Epithelial cell of prostate (primary cell): ENCODE data around the gene DTNA.
"Not testable (repeated sequence)": the region's sequence is repeated elsewhere in the genome, so short reads cannot be mapped to it uniquely, and the experiment has no call there.

ENCODE experiments used
- DNase-seq: peaks from one replicate; pipeline ENCODE4 v3.0.0-alpha.2; 2011; ENCODE audit warnings: low read depth, low spot score
- H3K27ac ChIP-seq: fragments of 450-650 bp; 2 replicates; pipeline ENCODE4 v1.5.1; 2017; ENCODE audit warnings: mild to moderate bottlenecking

DTNA gene

GRCh38 chr18:34709750-34710441 is at the start of gene DTNA:
TSS of gene DTNA (plus strand) at chr18:34710298. CDS start at chr18:34755977, 45,679 bp downstream.
- peak within 1 kb of the TSS; percentile 56 for H3K27ac ChIP-seq
- DNase-seq = peak; percentile 50

DNA sequence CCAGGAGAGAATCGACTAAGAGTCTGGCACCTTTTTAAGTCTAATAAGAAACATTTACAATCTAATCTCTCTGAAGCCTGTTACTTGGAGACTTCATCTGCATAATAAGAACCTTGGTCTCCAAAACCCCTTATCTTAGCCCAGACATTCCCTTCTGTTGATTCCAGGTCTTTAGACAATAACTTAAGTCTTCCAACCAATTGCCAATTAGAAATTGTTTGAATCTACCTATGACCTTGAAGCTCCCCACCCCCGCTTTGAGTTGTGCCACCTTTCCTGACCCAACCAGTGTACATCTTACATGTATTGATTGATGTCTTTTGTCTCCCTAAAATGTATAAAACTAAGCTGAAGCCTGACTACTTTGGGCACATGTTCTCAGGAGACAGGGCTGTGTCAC is 49.5 kb upstream of the DTNA start:
- DNase-seq = no peak
- H3K27ac ChIP-seq = no peak overlapping the region

- H3K27ac ChIP-seq = no peak overlapping the region
- no peak for DNase-seq
Observed at GRCh38 chr18:34661464-34662087, 48.5 kb upstream of the DTNA start.

GRCh38 chr18:34676816-34677574 is 33.1 kb upstream of the DTNA start:
- H3K27ac ChIP-seq = no peak overlapping the region
- no peak for DNase-seq

DNA sequence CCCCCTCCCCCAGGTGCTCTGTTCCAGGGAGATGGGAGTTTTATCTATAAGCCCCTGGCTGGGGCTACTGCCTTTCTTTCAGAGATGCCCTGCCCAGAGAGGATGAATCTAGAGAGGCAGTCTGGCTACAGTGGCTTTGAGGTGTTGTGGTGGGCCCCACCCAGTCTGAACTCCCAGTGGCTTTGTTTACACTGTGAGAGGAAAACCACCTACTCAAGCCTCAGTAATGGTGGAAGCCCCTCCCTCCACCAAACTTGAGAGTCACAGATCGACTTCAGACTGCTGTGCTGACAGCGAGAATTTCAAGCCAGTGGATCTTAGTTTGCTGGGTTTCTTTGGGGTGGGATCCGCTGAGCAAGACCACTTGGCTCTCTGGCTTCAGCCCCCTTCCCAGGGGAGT is 20.3 kb upstream of the DTNA start:
- not testable (repeated sequence) for H3K27ac ChIP-seq, DNase-seq

DNA sequence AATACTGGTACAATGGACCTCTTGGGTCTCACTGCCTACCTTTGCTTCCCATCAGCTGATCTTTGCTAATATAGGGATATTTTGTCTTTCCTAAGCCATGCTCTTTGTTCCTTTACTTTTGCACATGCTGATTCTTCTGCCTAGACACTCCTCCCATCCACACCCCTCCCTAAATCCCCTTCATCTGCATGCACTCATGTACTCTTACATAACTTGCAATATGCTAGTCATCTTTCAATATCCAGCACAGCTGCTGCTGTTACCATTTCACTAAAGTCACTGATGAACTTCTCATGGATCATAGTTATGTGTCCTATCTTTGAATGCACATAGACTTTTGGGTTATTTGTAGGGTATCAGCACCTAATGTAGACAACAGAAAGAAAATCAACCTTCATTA is 18.5 kb upstream of the DTNA start:
- no peak for DNase-seq
- no peak overlapping the region for H3K27ac ChIP-seq

DNA sequence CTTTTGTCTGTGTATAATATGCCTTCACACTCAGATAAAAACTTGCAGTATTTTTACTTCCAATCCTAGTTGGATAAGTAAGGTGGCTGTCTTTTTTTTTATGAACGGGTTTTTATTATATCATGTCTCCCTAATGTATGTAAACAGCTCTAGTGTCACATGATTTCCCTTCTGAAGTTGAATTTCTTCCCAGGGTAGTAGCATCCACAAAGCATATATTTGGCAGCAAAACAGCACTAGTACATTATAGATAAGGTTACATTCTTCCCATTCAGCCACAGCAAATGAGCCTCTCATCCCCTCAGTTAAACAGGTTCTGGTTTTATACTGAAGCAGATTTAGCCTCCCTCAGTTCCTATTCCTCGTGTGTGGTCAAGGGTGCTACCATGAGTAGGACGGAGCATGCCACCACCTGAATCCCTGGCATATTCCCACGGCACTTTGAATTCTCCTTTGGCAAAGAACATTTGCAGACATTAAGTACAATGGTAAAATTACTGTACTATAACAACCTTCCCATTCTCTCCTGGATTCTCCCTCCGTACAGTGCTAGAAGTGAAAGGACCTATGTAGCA is 15.4 kb upstream of the DTNA start:
- H3K27ac ChIP-seq = no peak overlapping the region

DNA sequence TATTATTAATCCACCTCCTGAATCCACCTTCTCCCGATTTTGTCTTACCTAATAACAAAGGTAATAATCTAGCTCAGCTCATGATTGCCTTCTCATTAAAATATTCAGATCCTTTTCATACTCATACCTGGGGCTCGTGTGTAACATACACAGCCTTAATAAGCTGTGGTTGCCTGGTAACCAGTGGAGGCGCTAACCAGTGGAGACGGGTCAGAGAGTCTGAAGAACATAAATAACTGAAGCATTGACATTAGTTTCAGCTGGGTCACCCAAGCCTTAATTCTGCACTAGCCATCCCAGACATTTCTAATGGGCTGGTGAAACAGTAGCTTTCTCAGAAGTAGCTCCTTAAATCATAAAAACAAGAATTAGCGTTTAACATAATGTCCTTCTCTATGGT is 14.8 kb upstream of the DTNA start:
- H3K27ac ChIP-seq = no peak overlapping the region
- DNase-seq = no peak

More for the DNA sequence above, 15.4 kb upstream of the DTNA start:
- DNase-seq = no peak

DNA sequence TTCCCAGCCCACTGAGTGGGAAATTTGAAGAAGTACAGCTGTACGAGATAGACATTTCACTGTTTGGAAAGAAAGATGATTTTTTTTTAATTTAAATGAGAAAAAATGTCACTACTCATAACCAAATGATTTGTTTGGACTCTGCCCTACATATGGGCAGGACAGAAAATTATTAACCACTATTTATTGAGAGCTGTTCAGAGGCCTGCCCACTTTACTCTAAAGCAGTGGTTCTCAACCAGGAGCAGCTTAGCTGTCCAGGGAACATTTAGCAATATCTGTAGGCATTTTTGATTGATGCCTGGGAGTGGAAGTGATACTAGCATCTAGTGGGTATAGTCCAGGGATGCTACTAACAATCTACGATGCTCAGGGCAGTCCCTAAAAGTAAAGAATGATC is 13.4 kb upstream of the DTNA start:
- peak overlapping the region; percentile 82 for H3K27ac ChIP-seq
- DNase-seq = no peak

- no peak for DNase-seq
- peak overlapping the region; percentile 82 for H3K27ac ChIP-seq
Observed at GRCh38 chr18:34697233-34697632, 12.9 kb upstream of the DTNA start.

- DNase-seq = peak; percentile 92
- peak overlapping the region; percentile 82 for H3K27ac ChIP-seq
Observed at GRCh38 chr18:34697891-34698290, 12.2 kb upstream of the DTNA start.

DNA sequence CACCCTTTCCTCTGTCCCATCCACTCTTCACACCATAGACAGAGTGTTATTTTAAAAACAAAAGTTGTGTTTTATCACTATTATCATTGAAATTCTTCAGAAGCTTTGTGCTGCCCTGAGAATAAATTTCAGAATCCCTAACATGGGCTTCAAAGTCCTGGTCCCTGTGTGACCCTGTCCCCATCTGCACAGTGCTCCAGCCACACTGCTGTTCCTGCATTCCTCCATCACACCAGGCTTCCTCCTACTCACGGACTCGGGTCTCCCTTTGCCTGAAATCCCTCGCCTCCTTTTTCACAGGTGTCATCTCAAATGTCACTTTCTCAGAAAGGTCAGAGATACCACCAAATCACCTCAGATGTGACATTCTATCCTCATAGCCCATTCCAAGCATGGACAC is 8.2 kb upstream of the DTNA start:
- no peak for DNase-seq
- H3K27ac ChIP-seq = no peak overlapping the region

DNA sequence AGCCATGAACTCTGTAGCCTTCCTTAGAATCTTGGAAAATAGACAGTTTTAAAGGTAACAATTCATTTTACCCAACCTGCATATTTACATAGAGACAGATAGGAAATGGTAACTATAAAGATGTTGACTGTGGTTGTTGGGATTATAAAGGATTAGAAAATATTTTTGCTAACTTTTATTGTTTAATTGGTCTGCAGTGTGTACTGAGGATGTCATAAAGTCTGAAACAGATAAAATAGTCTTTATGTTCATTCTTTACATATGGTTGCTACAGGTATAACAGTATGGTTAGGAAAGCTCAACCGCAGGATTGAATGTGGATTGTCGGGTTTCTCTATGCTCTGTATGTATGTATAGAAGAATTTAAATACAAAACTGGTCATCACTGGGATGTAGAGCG is 7.3 kb upstream of the DTNA start:
- no peak overlapping the region for H3K27ac ChIP-seq
- DNase-seq = no peak

GRCh38 chr18:34704074-34704473 is 6.0 kb upstream of the DTNA start:
- no peak for DNase-seq
- H3K27ac ChIP-seq = no peak overlapping the region

- DNase-seq = no peak
Observed at GRCh38 chr18:34704823-34705222, 5.3 kb upstream of the DTNA start.

DNA sequence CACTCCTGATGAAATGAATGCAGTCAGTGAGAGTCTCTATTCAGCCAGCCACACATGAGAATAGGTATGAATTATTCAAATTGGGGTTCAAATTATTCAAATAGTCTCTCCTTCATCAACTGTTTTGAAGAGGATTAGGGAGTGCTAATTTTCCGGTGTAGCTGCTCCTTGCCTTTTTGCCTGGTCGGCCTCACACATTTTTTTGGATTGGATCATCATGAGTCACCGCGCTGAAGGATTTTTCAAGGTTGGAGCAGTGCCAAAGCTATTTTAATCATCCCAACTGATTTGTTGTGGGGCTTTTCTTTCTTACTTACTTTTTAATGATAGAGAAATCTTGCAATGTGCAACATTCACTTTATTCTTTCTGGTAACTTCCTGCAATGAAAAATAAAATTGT is 2.4 kb upstream of the DTNA start:
- H3K27ac ChIP-seq = peak overlapping the region; percentile 56
- DNase-seq = no peak

More at GRCh38 chr18:34704823-34705222, 5.3 kb upstream of the DTNA start:
- no peak overlapping the region for H3K27ac ChIP-seq

- DNase-seq = peak; percentile 40
- H3K27ac ChIP-seq = peak overlapping the region; percentile 56
Observed at GRCh38 chr18:34709104-34709503, 994 bp upstream of the DTNA start.

DNA sequence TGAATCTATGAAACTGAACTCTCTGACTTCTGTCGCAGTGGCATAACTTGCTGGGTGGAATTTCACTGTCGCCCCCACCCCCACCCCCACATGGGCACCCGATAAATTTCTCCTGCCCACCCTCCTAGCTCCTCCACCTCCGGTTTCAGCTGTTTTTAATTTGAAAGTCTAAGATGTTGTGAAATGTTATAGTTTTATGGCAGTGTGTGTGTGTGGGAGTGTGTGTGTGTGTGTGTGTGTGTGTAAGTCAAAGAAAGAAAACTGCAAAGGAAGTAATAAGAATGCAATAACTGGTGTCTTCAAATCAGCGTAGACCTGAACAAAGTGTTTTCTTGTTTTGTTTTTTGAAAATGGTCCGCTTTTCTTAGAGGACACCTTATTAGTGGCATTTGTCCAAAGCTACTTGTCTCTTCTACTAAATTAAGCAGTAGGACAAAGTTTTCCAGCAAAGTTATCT is 388 bp downstream of the DTNA start:
- peak overlapping the region; percentile 56 for H3K27ac ChIP-seq
- no peak for DNase-seq

GRCh38 chr18:34710934-34711333 is 836 bp downstream of the DTNA start:
- H3K27ac ChIP-seq = no peak overlapping the region

GRCh38 chr18:34716111-34716510 is 6.0 kb downstream of the DTNA start:
- not testable (repeated sequence) for H3K27ac ChIP-seq, DNase-seq

More at GRCh38 chr18:34710934-34711333, 836 bp downstream of the DTNA start:
- no peak for DNase-seq

- no peak for DNase-seq
- H3K27ac ChIP-seq = no peak overlapping the region
Observed at GRCh38 chr18:34718610-34719009, 8.5 kb downstream of the DTNA start.
